Amniotic epithelial cell (primary cell): ENCODE measurements around the gene NPC1.
A peak's percentile ranks its signal among the peaks of the same experiment; 100 is the strongest.
"Not testable (repeated sequence)": the region's sequence is repeated elsewhere in the genome, so short reads cannot be mapped to it uniquely, and the experiment has no call there.

Experiments
- DNase-seq: peaks from one replicate; pipeline ENCODE4 v3.0.0-alpha.2; 2010; ENCODE audit warnings: low read depth

Gene NPC1

DNA sequence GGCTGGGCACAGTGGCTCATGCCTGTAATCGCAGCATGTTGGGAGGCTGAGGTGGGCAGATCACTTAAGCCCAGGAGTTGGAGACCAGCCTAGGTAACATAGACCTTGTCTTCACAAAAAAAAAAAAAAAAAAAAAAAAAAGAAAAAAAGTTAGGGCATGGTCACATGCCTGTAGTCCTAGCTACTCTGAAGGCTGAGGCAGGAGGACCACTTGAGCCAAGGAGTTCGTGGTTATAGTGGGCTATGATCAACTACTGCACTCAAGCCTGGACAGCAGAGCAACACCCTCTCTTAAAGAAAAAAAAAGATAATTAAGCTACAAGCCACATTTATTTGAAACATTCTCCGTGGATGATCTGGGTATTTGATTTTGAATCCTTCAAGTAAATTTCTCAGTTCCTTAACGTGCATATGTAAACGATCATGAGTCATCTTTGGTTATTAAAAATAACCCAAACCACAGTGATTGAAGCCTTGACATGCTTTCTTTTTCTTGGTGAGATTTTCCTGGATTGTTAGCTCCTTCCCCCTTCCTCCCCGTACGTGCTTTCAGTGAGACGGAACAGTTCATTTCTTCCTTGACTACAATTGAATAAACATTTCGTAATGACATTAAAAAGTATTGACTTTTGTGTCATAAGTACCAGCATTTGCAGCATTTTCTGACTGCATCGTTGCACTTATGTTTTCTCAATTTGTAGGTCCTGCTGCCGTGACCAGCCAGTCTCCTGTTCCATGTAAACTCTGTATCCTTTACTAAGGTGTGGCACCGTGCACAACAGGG lies 62.7 kb downstream of the NPC1 start:
- peak; percentile 26 for DNase-seq

DNA sequence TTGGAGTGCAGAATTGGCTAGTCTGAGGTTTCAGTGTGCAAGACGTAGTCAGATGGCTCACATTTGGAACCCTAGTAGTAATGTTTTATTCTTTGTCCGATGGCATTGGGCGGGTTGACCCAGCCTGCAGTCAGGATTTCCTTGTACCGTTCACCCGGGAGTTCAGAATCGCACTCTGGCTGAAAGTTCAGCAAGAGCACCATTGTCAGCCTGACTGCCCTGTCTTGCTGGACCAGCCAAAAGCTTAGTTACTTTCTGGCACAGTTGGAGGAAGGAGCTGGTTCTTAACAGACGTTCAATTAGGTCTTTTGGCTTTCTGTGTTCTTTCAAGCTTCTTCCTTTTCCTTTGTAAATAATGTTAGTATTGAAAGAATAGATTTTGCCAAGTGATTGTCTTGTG lies 64.4 kb downstream of the NPC1 start:
- no peak for DNase-seq

DNA sequence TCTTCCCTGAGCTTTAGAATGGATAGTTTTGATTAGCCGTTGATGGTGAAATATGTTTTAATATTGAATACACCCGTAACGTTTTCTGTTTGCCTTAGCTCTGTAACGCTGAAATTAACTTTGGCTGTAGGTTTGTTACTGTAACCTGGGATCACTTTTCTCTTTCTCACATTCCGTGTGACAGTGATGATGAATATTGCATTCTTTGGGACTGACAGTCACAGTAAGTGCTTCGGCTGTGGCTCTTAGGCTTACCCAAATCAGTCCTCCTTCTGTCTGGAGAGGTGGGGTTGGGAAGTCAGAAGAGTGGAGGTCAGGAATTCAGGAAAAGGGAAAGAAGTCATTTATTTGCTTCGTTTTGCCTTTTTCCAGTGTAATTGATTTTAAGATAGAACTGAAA lies 65.0 kb downstream of the NPC1 start:
- DNase-seq, result no peak

DNA sequence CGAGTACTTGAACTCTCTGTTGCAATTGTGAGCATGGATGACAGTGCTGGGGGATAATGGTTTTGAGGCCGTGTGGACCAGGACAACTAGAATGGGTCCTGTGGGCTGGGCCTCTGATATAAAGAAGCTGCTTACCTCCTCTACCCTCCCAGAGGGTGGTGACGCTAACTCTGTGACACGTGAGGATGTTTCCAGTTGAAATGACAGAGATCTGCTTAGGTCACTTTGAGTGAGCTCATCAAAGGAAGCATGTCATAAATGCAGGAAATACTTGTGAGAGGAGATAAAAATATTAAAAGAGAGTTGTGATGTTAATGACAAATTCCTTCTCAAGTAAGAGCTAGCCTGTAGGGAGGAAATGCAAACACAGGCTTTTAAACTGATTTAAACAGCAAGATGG lies 66.6 kb downstream of the NPC1 start:
- DNase-seq, result no peak

DNA sequence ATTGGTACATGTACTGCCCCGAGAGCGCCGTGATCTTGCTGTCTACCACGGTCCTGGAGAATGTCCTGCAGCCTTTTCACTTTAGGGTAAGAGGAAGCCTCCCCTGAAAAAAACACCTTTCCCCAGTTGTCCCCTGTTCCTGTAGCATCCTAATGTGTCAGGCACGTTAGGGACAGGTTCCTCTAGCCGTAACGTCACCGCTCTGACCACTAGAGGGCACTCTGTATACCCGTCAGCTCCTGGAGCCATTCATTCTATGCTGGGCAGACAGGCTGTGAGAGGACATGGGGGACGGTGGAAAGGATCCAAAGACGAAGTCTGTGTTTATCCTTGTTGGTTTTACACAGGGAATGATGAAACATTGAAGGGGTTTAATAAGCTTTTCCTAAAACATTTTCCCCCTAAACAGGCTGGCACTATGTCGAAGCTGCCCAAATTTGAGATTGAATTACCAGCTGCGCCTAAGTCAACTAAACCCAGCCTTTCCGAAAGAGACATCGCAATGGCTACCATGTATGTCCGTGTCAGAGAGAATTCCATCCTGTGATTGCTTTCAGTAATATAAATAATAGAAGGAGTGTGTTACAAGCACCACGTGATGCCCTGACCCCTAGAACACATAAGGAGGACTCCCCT lies 70.3 kb downstream of the NPC1 start:
- DNase-seq, result peak; percentile 66

DNA sequence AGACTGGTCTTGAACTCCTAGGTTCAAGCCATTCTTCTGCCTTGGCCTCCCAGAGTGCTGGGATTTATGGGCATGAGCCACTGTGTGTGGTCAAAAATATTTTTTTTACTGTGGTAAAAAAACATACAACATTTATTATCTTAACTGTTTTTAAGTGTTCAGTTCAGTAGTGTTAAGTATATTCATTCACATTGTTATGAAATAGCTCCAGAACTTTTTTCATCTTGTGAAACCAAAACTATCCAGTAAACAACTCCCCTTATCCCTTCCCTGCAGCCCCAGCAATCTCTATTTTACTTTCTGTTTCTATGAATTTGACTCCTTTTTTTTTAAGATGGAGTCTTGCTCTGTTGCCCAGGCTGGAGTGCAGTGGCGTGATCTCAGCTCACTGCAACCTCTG lies 73.7 kb downstream of the NPC1 start:
- peak; percentile 82 for DNase-seq

DNA sequence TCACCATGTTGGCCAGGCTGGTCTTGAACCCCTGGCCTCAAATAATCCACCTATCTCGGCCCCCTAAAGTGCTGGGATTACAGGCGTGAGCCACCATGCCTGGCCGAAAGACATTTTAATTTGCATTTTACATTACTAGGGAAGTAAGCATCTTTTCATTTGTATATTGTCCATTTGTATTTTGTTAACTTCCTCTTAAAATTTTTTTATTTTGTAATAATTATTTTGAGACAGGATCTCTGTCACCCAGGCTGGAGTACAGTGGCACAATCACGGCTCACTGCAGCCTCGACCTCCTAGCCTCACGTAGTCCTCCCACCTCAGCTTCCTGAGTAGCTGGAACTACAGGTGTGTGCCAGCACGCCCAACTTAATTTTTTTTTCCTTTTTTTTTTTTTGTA lies 74.1 kb downstream of the NPC1 start:
- not testable (repeated sequence) for DNase-seq

DNA sequence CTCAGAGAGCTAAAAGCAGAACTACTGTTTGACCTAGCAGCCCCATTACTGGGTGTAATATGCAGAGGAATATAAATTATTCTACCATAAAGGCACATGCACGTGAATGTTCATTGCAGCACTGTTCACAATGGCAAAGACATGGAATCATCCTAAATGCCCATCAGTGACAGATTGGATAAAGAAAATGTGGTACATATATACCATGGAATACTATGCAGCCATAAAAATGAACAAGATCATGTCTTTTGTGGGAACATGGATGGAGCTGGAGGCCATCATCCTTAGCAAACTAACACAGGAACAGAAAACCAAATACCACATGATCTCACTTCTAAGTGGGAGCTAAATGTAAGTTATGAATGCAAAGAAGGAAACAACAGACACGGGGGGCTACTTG lies 75.4 kb downstream of the NPC1 start:
- DNase-seq, result not testable (repeated sequence)

DNA sequence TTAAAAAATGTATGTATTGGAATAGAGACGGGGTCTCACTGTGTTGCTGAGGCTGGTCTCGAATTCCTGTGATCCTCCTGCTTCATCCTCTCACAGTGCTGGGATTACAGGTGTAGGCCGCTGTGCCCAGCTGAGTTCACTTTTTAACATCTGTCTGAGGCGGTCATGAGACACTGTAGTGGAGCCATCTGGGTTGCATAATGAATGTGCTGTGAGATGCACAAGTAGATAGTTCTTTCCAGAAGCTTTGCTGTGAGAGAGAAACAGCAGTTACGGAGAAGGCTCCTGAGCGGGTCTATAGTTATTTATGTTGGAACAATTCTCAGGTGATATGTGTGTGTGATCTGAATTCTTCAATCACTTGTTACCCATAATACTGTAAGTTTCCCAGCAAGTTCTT lies 79.9 kb downstream of the NPC1 start:
- no peak for DNase-seq

DNA sequence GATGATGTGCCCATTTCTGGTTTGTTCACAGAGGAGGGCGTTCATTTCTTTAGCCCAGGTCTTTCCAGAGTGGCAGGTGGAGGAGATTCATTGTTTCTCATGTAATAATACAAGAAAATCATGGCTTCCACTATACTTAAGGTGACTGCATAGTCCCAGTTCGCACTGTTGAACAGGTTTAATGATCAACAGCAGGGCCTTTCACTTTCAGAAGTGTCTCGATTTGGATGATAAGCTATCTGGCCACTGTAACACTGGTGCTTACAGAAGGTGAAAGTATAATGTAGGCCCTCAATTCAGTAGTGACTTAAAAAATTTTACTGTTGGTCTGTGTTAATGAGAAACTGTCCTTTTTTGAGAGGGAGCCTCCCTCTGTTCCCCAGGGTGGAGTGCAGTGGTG lies 81.6 kb downstream of the NPC1 start:
- DNase-seq, result no peak

DNA sequence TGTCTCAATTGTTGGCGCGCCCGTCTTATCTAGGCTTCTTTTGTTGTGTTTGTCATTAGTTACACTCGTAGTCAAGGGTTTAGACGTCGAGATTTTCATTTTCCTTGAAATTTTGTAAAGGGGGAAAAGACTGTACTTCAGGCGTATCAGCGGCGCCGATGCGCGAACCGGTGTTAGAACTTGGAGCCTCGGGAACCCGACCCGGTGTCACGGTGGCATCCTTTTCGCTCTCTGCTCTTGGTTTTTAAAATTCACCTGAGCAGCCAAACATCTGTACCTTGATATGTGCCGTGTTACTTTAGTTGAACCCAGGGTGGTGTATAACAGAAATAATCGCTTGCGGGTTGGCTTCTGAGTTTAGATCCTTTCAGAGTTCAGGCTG lies 82.4 kb downstream of the NPC1 start:
- DNase-seq, result no peak

DNA sequence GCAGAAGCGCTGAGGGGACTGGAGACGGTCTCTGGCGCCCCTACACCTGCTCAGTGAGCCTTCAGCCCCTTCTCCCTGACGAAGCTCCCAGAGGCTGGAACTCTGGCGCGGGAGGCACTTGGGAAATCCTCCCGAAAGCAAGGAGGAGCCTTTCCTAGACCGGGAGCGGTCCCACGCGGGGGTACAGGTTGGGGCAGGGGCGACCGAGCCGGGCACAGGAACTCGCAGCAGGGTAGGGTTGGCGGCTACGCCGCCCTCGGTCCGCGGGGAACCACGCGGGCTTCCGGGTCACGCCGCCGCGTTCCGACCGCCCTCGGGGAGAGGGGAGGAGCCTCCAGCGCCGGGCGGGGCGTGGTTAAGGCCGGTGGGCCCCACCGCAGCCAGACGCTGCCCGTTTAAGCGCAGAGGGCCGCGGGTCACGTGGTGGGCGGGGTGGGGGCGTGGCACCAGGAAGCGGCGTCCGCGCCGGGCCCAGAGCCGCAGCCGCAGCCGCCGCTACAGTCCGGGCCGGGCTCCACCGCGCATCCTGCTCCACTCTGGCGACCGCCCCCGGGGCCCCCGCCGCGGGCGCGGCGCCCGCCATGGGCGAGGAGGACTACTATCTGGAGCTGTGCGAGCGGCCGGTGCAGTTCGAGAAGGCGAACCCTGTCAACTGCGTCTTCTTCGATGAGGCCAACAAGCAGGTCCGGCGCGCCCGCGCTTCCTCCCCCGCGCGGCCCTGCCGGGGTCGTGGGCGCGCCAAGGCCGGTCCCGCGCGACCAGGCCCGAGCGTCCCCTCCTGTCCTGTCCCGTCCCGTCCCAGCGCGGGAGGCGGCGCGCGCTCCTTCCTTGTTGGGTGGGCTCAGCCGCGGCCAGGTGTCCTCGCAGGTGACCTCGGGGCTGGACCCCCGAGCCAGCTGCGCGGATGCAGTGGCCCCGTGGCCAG lies 83.0 kb downstream of the NPC1 start, which contains the start of gene RMC1:
Gene RMC1, plus strand, starts transcription at position 474 of the 925 bp plus-strand sequence. Its CDS starts 108 bp downstream, at position 582.
- DNase-seq, result peak; percentile 89

DNA sequence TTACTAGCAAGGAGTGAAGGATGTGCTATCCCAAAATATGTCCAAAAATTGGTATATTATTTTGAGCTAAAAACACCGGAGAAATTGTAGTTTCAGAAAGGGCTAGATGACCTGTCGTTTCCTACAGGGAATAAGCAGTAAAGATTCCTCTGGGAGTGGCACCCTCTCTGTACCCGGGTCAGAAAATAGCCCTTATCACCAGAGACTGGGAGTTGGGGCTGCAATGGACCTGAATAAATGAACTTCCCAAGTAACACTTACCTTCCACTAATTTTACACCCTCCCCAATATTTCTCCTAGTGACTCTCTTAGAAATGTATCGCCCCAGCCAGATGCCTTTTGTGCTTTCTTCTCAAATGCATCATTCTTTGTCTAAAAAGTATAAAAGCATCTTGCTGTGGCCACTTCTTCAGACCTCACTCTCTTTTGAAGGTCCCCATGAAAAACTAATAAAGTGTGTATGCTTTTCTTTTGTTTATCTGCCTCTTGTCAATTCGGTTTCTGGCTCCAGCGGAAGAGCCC lies 83.7 kb downstream of the NPC1 start:
- no peak for DNase-seq

DNA sequence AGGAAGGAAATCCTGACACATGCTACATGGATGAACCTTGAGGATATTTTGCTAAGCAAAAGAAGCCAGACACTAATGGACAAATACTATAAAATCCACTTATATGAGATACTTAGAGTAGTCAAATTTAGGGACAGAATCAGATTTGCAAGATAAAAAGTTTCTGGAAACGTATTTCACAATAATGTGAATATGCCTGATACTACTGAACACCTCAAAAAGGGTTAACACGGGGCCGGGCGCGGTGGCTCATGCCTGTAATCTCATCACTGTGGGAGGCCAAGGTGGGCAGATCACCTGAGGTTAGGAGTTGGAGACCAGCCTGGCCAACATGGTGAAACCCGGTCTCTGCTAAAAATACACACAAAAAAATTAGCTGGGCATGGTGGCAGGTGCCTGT lies 84.7 kb downstream of the NPC1 start:
- no peak for DNase-seq

DNA sequence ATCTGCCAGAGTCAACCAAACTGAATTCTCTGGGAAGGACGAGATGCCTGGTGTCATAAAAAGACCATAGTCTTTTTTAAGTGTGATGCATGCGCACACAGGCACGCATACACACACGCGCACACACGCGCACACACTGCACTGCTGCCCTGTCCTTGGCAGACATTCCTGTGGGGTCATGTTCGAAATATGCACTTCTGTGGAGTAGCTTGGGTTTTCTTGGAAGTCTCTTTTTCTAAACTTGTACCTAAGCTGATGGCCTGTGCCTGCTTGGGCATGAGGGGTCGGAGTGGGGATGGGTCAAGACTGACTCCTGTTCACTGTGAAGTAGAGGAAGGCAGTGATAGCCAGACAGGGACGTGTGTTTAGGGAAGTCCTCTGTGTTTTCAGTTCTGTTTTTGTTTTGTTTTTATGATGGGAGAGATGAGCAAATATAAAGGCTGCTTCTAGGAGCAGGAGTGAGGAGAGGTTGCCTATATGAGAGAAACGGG lies 87.0 kb downstream of the NPC1 start:
- peak; percentile 66 for DNase-seq

DNA sequence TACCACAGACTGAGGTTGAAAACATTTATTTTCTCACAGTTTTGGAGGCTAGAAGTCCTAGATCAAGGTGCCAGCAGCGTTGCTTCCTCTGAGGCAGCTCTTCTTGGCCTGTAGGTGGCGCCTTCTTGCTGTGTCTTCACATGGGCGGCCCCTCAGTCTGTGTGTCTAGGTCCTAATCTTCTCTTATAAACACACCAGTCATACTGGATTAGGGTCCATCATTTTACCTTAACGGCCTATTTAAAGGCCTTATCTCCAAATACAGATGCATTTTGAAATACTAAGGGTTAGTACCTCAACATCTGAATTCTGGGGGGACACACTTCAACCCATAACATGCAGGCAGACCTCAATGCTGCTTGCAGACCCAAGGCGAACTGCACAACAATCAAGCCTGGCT lies 87.4 kb downstream of the NPC1 start:
- peak; percentile 82 for DNase-seq

DNA sequence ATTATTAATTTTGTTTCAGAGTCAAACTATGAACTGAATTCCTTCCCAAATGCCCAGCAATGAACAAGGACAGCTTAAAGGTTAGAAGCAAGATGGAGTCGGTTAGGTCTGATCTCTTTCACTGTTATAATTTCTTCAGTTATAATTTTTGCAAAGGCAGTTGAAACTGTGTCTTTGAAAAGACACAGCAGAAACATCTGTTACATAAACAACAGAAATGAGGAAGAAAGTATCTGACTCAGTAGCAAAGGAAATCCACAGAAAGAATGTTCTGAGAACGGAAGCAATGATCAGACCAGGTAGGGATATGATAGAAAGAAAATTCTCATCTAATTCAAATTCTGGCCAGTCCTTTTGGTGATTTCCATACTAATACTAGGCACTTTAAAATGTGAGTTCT lies 88.2 kb downstream of the NPC1 start:
- no peak for DNase-seq

DNA sequence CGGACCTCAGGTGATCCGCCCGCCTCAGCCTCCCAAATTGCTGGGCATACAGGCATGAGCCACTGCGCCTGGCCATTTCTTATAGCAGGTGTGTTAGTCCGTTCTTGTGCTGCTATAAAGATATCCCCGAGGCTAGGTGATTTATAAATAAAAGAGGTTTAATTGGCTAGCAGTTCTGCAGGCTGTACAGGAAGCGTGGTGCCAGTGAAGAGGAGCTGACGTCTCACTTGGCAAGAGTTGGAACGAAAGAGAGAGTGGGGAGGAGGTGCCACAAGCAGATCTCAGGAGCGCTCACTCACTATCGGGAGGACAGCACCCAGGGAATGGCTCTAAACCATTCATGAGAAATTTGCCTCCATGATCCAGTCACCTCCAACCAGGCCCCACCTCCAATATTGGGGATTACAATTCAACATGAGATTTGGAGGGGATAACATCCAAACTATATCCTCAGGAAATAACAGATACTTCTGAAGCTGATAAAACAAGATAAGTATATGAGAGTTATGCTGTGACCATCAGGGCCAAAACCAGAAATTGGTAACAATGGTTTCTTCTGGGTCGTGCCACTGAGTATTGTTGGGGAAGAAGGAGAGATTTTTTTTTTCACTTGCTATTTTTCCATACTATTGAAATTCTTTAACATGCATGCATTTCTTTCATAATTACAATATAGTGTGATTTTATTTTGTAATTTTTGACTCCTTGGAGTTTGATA lies 90.4 kb downstream of the NPC1 start:
- DNase-seq, result no peak

DNA sequence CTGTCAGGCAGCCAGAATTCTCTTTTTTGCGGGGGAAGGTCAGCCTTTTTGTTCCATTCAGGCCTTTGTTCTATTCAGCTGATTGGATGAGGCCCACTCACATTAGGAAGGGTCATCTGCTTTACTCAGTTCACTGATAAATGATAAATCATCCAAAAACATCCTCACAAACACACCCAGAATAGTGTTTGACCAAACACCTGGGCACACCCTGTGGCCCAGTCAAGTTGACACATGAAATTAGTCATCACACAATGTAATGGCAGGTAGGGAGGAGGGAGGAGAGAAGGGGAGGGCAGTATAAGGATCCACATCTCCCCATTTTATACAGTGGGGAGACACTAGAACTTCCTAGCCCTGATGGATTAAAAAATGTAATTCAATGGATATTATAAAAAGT lies 91.3 kb downstream of the NPC1 start:
- no peak for DNase-seq

DNA sequence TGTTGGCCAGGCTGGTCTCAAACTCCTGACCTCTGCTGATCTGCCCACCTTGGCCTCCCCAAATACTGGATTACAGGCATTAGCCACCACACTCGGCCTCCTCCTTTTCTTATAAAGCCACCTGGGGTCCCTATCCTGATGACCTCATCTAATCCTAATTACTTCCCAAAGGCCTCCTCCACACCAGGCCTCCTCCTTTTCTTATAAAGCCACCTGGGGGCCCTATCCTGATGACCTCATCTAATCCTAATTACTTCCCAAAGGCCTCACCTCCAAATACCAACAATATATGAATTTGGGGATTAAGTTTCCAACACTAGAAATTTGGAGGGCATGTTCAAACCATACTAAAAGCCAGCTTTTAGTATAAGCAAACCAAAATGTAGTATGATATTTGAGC lies 92.7 kb downstream of the NPC1 start:
- no peak for DNase-seq

DNA sequence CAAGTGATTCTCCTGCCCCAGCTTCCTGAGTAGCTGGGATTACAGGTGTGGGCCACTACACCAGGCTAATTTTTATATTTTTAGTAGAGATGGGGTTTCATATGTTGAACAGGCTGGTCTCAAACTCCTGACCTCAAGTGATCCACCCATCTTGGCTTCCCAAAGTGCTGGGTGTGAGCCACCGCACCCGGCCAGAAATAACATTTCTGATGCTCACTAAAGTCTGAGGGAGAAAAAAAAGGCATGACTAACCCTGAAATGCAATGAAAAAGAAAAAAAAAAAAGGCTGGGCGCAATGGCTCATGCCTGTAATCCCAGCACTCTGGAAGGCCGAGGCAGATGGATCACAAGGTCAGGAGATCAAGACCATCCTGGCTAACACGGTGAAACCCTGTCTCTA lies 96.7 kb downstream of the NPC1 start:
- not testable (repeated sequence) for DNase-seq
